Measurements from ENCODE around the gene PER2.

PER2 gene

DNA sequence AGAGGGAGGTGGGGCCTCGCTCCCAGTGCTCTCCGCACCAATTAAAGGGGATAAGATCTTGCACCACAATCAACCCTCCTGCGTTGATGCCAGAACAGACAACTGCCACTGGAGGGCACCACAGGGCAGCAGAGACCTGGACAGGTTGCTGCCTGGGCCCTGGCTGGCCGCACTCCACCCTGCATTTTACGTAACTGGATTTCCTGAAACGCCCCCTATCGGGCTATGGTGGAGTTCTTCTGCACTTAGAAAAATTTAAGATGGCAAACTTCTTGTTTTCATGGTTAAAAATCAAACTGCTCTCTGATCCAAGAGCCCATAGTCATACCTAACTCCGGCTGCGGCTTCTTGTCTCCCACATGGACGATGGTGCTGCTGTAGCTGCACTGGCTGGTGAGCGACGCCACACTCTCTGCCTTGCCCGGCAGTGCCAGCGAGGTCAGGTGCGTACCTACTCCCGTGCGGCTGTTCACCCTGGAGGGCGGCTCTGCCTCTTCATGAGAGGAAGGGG is 31.8 kb downstream of the PER2 start:
- H3K36me3 ChIP-seq (ENCODE audit: control insufficient read depth, insufficient read depth, low read length): peaks cover 52% of the 10 kb centered on the region
- no peaks in the 10 kb centered on the region for H3K4me1 ChIP-seq (ENCODE audit: control insufficient read depth, insufficient read depth, low read length)
- H3K4me3 ChIP-seq (ENCODE audit: low read length): no peak overlapping the region
- no peak overlapping the region for H3K27ac ChIP-seq (ENCODE audit: low read depth, low read length)
- no peak overlapping the region for H3K9ac ChIP-seq (ENCODE audit: low read length)
- H3K27me3 ChIP-seq (ENCODE audit: control insufficient read depth, insufficient read depth, low read length): no peaks in the 10 kb centered on the region

DNA sequence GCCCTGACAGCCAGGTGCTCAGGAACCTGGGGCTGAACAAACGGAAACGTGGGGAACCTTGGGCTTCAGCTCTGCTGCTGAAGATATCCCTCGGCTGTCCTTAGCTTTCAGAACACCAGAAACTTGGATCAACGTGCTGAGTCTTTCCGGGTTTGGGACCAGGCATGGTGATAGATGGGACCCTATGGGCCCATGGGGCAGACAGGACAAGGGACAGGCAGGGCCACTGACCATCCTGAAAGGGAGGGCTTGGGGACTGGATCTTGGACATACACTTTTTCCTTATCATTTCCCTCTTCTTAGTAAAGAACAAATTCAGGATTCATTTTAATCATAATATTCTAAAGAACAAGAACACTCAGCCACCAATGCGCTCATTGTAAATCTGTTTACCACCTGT is 32.3 kb downstream of the PER2 start:
- no peaks in the 10 kb centered on the region for H3K27me3 ChIP-seq (ENCODE audit: control insufficient read depth, insufficient read depth, low read length)
- no peaks in the 10 kb centered on the region for H3K4me1 ChIP-seq (ENCODE audit: control insufficient read depth, insufficient read depth, low read length)
- no peak overlapping the region for H3K4me3 ChIP-seq (ENCODE audit: low read length)
- H3K27ac ChIP-seq (ENCODE audit: low read depth, low read length): no peak overlapping the region
- no peak overlapping the region for H3K9ac ChIP-seq (ENCODE audit: low read length)
- H3K36me3 ChIP-seq (ENCODE audit: control insufficient read depth, insufficient read depth, low read length): peaks cover 56% of the 10 kb centered on the region

DNA sequence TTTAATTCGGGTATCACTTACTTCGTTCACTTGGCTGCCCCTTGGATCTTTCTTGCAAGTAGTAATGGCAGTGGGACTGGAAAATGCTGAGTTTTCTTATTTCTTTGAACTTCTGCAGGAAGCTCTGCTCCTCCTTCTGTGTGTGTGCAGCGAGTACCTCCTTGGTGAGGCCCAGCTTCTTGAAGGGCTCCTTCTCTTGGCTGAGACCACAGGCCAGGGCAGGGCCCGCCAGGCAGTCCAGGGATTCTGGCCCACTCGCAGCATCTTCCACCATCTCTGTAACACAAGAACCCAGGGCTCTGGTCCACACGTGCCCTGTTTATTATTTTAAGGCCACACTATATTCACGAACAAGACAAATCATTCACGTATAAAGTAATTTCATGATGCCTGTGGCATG is 32.8 kb downstream of the PER2 start:
- no peak overlapping the region for H3K27ac ChIP-seq (ENCODE audit: low read depth, low read length)
- H3K4me3 ChIP-seq (ENCODE audit: low read length): no peak overlapping the region
- H3K9ac ChIP-seq (ENCODE audit: low read length): no peak overlapping the region
- no peaks in the 10 kb centered on the region for H3K27me3 ChIP-seq (ENCODE audit: control insufficient read depth, insufficient read depth, low read length)
- H3K4me1 ChIP-seq (ENCODE audit: control insufficient read depth, insufficient read depth, low read length): no peaks in the 10 kb centered on the region
- peaks cover 60% of the 10 kb centered on the region for H3K36me3 ChIP-seq (ENCODE audit: control insufficient read depth, insufficient read depth, low read length)

DNA sequence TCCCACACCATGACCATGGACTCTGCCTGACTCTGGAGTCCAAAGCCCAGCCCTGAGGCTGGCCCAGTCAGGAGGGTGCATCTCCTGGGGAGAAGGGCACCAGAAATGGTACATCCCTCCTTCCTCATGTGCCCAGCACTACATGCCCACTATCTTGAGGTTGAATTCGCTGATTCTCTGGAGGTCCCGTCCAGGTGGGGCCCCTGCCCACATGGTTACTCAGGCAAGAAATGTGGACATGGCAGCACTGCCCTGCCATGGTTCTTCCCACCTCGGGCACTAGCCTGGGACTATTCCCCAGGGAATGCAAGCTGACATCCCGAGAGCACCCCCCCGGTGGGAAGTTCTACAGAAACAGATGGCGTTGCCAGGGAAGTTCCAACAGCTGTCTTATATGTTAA is 33.3 kb downstream of the PER2 start:
- no peak overlapping the region for H3K27ac ChIP-seq (ENCODE audit: low read depth, low read length)
- no peaks in the 10 kb centered on the region for H3K27me3 ChIP-seq (ENCODE audit: control insufficient read depth, insufficient read depth, low read length)
- no peak overlapping the region for H3K4me3 ChIP-seq (ENCODE audit: low read length)
- no peaks in the 10 kb centered on the region for H3K4me1 ChIP-seq (ENCODE audit: control insufficient read depth, insufficient read depth, low read length)
- peaks cover 64% of the 10 kb centered on the region for H3K36me3 ChIP-seq (ENCODE audit: control insufficient read depth, insufficient read depth, low read length)
- H3K9ac ChIP-seq (ENCODE audit: low read length): no peak overlapping the region

DNA sequence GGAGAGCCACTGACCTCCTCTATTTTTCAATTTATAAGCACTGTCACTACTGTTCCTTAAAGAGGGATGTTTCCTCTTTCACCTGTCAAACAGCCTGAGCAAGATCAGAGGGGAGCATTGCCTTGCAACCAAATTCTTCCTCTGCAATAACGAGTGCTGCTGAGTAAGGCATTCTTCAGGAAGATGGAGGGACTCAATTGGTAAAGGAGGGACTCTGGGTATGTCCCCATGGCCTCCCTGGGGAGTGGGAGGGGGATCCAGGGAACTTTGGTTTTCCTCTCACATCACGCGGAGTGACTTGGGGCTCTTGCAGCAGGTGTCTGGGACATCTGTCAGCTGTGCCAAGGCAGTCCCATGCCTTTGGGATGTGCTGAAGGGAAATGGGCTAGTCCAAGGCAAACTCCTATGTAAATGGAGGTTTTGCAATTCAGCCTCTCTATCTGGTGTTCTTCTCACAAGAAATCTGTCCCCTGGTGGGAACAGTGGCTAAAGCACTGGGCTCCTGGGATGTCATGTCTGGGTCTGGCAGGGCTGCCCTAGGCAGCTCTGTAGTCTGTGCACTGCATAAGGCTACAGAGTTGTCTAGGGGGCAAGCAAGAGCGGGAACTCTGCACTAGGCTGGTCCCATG is 34.2 kb downstream of the PER2 start:
- Histone ChIP-seq H3K4me3 (ENCODE audit: low read length) (no peak overlapping the region), H3K36me3 (ENCODE audit: control insufficient read depth, insufficient read depth, low read length) (peaks cover 66% of the 10 kb centered on the region), H3K4me1 (ENCODE audit: control insufficient read depth, insufficient read depth, low read length) (no peaks in the 10 kb centered on the region), H3K27ac (ENCODE audit: low read depth, low read length) (no peak overlapping the region), H3K9ac (ENCODE audit: low read length) (no peak overlapping the region), H3K27me3 (ENCODE audit: control insufficient read depth, insufficient read depth, low read length) (no peaks in the 10 kb centered on the region)

DNA sequence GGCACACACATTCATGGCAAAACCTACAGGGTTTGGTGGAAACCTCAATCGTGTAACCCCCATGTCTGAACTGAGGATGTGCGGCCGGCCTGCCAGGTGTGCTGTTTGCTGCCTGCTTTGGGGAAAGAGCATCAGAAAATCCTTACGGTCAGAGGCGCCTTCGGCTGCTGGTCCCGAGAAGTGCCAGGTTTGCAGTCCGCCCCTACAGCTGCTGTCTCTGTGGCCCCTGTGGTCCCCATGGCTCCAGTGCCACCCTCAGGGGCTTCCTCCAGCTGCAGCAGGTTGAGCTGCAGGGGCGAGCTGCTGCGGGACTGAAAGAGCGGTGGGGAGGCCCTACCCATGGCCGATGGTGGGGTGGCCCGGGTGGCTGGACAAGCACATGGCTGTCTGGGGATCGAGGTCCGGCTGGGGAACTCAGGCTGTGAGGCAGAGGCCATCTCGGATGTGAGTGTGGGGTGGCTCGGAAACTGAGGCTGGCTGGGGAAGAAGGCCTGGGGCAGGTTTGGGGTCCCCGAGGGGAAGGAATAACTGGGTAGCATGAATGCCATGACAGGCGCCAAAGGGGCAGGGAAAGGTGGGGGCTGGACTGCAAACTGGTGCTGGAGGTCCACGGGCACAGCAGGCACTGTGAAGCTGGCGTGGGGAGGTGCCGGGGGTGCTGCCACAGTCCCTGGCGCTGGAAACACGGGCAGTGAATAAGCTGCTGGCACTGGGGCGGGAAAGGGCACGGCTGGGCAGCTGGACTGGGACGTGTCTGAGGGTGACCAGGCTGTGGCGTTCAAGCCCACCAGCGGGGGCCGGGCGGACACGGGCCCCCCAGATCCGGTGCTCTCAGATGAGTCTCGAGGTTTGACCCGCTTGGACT is 35.4 kb downstream of the PER2 start:
- Histone ChIP-seq H3K36me3 (ENCODE audit: control insufficient read depth, insufficient read depth, low read length) (peaks cover 56% of the 10 kb centered on the region), H3K27ac (ENCODE audit: low read depth, low read length) (no peak overlapping the region), H3K9ac (ENCODE audit: low read length) (no peak overlapping the region), H3K27me3 (ENCODE audit: control insufficient read depth, insufficient read depth, low read length) (no peaks in the 10 kb centered on the region), H3K4me1 (ENCODE audit: control insufficient read depth, insufficient read depth, low read length) (no peaks in the 10 kb centered on the region), H3K4me3 (ENCODE audit: low read length) (no peak overlapping the region)

DNA sequence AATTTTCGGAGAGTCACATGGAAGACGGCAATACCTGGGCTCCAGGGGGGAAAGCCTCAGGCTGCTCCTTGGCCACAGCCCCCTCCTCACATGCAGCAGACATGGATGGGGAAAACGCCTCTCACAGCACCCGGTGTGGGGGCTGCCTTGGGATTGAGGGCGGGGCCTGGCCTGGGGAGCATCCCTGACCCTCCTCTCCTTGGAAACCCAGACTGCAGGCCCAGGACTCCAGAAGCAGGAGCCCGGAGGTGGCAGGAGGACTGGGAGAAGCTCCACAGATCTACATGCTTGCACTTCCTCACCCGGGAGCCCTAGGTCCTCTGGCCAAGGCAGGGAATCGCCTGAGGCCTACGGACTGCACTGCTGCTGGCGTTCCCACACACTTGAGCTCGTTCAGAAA is 36.4 kb downstream of the PER2 start:
- Histone ChIP-seq H3K4me1 (ENCODE audit: control insufficient read depth, insufficient read depth, low read length) (no peaks in the 10 kb centered on the region), H3K4me3 (ENCODE audit: low read length) (no peak overlapping the region), H3K36me3 (ENCODE audit: control insufficient read depth, insufficient read depth, low read length) (peaks cover 57% of the 10 kb centered on the region), H3K27me3 (ENCODE audit: control insufficient read depth, insufficient read depth, low read length) (no peaks in the 10 kb centered on the region), H3K27ac (ENCODE audit: low read depth, low read length) (no peak overlapping the region), H3K9ac (ENCODE audit: low read length) (no peak overlapping the region)

DNA sequence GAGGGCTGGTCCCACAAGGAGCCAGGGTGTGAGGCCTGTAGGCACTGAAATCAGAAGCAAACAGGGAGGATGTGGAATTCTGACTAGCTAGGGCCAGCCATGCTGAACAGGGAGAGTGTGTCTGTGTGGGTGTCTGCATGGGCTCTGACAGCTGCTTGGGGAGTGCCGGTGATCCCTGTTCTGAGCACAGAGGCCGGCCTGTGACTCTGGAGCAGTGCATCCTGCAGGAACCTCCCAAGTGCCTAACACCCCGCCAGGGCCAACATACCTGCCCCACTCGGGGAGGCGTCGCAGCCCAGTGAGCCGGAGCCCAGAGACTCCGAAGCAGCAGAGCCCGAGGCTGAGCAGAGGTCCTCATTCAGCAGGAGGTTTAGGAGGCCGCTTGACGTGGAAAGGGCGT is 37.1 kb downstream of the PER2 start:
- H3K27me3 ChIP-seq (ENCODE audit: control insufficient read depth, insufficient read depth, low read length): no peaks in the 10 kb centered on the region
- H3K4me3 ChIP-seq (ENCODE audit: low read length): no peak overlapping the region
- no peak overlapping the region for H3K9ac ChIP-seq (ENCODE audit: low read length)
- H3K27ac ChIP-seq (ENCODE audit: low read depth, low read length): no peak overlapping the region
- no peaks in the 10 kb centered on the region for H3K4me1 ChIP-seq (ENCODE audit: control insufficient read depth, insufficient read depth, low read length)
- peaks cover 59% of the 10 kb centered on the region for H3K36me3 ChIP-seq (ENCODE audit: control insufficient read depth, insufficient read depth, low read length)

DNA sequence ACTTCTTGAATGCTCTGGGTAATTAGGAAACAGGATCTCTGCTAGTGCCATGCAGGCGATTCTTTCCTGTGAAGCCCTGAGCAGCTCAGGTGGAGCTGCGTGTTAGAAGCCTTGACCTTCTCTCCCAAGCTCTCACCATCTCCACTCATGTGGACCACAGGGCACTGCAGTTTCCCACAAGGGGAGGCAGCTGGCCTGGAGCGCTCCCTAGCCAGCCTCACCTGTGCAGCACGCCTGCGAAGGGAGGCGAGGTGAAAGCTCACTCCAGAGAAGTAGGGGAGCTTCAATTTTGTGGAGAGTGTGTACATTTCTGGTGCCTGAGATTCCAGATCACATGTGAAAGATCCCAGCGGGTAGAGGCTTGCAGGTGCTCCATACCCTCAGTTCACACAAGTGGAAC is 37.5 kb downstream of the PER2 start:
- Histone ChIP-seq H3K4me3 (ENCODE audit: low read length) (no peak overlapping the region), H3K9ac (ENCODE audit: low read length) (no peak overlapping the region), H3K4me1 (ENCODE audit: control insufficient read depth, insufficient read depth, low read length) (no peaks in the 10 kb centered on the region), H3K27ac (ENCODE audit: low read depth, low read length) (no peak overlapping the region), H3K36me3 (ENCODE audit: control insufficient read depth, insufficient read depth, low read length) (peaks cover 56% of the 10 kb centered on the region), H3K27me3 (ENCODE audit: control insufficient read depth, insufficient read depth, low read length) (no peaks in the 10 kb centered on the region)

DNA sequence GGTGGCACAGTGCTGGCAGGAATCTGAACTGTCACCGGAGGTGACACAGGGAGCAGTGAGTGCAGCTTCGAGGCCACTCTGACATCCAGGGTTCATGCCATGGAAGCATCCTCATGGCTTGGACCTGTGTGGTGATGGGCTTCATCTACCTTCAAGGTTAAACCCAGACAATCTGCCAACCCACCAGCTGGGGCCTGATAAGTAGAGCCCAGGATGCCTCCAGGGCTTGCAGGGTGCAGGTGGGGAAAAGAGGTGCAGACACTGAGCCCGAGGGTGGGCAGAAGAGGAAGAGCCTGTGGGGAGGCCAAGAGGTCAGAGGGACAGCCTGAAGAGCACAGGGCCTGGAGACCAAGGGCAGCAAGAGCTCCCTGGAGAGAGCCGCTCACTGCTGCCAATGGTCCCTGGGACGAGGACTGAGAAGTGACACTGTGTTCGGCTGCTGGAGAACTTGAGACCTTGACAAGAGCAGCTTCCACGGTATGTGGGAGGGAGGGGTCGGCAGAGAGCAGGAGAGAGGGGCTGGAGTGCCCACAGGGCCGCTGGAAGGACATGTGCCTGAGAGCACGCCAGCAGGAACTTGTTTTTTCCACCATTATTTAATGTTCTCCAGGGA is 40.5 kb downstream of the PER2 start:
- H3K27ac ChIP-seq (ENCODE audit: low read depth, low read length): no peak overlapping the region
- no peaks in the 10 kb centered on the region for H3K27me3 ChIP-seq (ENCODE audit: control insufficient read depth, insufficient read depth, low read length)
- H3K4me1 ChIP-seq (ENCODE audit: control insufficient read depth, insufficient read depth, low read length): peaks cover 8% of the 10 kb centered on the region

DNA sequence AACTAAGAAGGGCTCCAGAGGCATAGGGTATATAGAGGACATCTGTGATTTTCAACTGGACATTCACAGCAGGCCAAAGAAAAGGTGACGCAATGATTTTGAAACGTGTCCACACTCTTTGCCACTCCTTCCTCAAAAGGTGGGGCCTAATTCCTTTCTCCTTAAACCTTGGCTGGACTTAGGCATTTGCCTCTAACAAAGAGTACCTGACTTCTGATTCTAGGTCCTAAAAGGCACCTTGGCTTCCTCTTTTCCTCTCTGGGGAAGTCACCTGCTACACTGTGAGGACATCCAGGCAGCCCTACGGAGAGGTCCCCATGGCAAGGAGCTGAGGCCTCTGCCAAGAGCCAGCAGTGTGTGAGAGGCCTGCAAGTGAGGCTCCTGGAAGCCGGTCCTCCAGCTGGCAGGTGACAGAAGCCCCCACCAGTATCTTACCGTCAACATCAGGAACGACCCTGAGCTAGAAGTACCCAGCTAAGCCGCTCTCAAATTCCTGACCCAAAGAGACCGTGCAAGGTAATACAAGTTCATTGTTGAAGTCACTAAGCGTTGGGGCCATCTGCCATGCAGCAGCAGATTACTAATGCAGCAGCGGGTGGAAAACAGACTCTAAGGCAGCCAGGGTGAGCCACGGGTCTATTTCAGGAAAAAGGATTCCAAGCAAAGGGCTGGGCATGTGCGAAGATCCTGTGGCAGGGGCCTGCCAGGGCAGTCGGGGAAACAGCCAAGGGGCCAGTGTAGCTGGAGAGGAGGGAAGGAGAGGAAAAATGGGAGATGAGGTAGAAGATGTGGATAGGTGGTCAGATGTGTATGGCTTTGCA is 41.2 kb downstream of the PER2 start:
- Histone ChIP-seq H3K4me3 (ENCODE audit: low read length) (no peak overlapping the region), H3K36me3 (ENCODE audit: control insufficient read depth, insufficient read depth, low read length) (peaks cover 37% of the 10 kb centered on the region), H3K27me3 (ENCODE audit: control insufficient read depth, insufficient read depth, low read length) (no peaks in the 10 kb centered on the region), H3K9ac (ENCODE audit: low read length) (no peak overlapping the region), H3K4me1 (ENCODE audit: control insufficient read depth, insufficient read depth, low read length) (peaks cover 15% of the 10 kb centered on the region), H3K27ac (ENCODE audit: low read depth, low read length) (no peak overlapping the region)

More for the DNA sequence above, 40.5 kb downstream of the PER2 start:
- Histone ChIP-seq H3K36me3 (ENCODE audit: control insufficient read depth, insufficient read depth, low read length) (peaks cover 40% of the 10 kb centered on the region), H3K4me3 (ENCODE audit: low read length) (no peak overlapping the region), H3K9ac (ENCODE audit: low read length) (no peak overlapping the region)

DNA sequence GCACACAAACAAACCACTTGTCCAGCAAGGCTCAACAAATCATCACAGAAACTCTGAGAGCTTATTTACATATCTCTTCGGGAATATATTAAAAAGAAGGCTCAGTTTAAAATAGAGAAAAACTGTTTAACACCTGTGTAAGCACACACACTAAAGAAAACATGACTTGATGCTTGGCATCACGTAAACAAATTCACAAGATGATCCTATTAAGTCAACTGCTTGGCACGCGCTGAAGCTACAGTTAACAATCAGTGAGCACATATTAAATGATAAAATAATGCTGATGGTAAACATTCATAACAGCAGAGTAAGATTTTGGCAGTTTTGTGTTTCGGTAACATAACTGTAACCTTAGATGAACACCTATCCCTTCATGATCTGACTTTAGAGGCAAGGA is 44.3 kb downstream of the PER2 start:
- Histone ChIP-seq H3K27ac (ENCODE audit: low read depth, low read length) (no peak overlapping the region), H3K9ac (ENCODE audit: low read length) (no peak overlapping the region), H3K36me3 (ENCODE audit: control insufficient read depth, insufficient read depth, low read length) (peaks cover 16% of the 10 kb centered on the region), H3K4me3 (ENCODE audit: low read length) (no peak overlapping the region), H3K27me3 (ENCODE audit: control insufficient read depth, insufficient read depth, low read length) (no peaks in the 10 kb centered on the region), H3K4me1 (ENCODE audit: control insufficient read depth, insufficient read depth, low read length) (peaks cover 20% of the 10 kb centered on the region)
